Ramos (cell line): ENCODE results near the gene MYL7.

Experiments used
- in situ Hi-C: fragments of 300-500 bp; cut with MboI; formaldehyde crosslinking; loops from one replicate; pipeline ENCODE4 v1.14.3; 2022; ENCODE audit warnings: low sequenced_read_pairs; ENCODE audit not compliant: unreplicated experiment

The MYL7 gene

DNA sequence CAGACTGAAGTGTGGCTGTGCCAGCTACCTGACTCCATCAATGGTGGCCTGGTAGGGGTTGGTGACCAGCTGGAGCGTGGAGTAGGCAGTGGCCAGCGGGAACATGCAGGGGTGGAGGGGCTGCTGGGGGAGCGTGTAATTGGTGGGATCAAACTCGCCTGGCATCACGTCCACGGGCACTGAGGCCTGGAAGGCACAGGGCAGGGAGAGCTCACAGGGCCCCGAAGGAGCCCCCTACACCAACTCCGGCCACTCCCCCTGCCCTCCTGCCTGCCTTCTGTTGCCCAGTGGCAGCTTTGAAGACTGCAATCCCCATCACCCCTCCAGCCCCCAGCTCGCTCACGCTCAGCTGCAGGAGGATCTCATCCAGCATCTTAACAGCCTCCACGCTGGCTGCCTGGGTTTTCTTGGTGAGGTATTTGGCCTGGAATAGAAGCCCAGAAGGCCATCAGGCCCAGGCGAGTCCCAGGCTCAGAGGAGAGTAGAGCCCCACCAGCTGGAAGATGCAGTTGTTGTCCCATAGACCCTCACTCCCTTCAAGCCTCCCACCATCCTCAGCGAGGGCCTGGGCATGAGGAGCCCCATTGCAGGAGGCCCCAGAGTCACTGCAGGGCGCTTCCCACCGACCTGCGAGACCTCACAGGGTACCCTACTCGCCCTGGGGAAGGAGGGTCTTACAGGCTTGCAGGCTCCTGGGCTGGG is 24.9 kb downstream of the MYL7 start:
- in situ Hi-C loops: no loop called here

DNA sequence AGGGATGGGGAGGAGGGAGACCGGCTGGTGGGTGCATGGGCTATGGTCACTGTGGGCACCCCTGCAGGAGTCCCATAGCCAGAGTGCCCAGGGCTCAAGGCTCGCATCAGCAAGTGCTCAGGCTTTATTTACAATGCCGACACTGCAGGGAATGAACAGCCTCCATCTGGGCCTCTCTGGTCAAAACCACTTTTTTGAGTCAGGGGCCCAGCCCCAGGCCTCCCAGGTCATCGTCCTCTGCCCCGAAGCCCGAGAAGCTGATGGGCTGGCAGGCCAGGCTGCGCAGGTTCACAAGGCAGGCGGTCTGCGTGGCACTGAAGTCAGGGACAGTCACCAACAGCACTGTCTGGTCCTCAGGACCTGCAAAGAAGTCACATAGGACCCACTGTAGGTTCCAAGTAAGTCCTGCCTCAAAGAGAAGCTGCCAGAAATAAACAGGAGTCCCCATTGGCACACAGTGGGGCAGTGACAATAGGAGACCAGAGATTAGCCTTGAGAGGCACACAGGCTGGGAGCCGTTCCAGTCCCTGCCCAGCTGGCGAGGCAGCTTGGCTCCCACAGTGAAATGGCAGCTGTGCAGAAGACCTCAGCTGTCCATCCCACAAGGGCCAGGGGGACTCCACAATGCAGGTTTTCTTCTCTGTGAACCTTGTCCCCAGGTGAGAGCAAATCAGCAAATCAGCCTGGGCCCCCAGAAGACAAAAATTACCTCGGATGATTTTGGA is 26.4 kb downstream of the MYL7 start:
- in situ Hi-C loops: no loop called here

DNA sequence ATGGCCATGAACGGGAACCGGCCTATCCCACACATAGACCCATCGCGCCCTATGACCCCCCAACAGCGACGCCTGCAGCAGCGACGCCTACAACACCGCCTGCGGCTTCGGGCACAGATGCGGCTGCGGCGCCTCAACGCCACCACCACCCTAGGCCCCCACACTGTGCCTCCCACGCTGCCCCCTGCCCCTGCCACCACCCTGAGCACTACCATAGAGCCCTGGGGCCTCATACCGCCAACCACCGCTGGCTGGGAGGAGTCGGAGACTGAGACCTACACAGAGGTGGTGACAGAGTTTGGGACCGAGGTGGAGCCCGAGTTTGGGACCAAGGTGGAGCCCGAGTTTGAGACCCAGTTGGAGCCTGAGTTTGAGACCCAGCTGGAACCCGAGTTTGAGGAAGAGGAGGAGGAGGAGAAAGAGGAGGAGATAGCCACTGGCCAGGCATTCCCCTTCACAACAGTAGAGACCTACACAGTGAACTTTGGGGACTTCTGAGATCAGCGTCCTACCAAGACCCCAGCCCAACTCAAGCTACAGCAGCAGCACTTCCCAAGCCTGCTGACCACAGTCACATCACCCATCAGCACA is 27.3 kb downstream of the MYL7 start:
- in situ Hi-C loops: no loop called here

DNA sequence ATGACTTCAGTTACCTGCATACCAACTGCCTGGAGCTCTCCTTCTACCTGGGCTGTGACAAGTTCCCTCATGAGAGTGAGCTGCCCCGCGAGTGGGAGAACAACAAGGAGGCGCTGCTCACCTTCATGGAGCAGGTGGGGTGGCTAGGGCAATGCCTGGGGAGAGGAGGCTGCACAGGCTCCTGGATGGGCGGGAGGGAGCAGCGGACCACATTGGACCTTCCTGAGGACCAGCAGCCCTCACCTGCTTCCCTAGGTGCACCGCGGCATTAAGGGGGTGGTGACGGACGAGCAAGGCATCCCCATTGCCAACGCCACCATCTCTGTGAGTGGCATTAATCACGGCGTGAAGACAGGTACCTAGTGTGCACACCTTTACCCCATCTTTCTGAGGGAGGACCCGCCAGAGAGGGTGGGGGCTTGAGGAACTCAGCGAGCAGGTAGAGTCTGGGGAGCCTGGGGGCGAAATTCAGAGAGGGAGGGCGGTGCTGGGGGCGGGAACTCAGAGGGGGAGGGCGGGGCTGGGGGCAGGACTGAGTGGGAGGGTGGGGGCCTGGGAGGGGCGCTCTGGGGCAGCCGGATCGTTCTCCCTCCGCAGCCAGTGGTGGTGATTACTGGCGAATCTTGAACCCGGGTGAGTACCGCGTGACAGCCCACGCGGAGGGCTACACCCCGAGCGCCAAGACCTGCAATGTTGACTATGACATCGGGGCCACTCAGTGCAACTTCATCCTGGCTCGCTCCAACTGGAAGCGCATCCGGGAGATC is 28.0 kb downstream of the MYL7 start:
- in situ Hi-C loops: no loop called here

DNA sequence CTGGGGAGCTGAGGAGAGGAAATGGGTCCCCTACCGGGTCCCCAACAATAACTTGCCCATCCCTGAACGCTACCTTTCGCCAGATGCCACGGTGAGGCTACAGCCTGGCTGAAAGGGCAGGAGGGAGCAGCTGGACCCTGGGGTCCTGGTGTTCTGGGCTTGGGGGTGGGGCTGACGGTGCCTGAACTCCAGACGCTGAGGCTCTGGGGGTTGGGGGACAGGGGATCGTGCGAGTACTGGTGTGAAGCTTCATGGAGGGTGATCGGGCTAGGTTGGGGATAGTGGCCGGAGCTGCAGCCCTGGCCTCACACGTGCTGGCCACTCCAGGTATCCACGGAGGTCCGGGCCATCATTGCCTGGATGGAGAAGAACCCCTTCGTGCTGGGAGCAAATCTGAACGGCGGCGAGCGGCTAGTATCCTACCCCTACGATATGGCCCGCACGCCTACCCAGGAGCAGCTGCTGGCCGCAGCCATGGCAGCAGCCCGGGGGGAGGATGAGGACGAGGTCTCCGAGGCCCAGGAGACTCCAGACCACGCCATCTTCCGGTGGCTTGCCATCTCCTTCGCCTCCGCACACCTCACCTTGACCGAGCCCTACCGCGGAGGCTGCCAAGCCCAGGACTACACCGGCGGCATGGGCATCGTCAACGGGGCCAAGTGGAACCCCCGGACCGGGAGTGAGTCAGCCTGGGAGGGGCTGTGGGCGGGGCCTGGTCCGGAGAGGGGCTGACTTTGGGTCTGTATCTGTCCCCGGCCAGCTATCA is 28.7 kb downstream of the MYL7 start:
- in situ Hi-C loops: no loop called here

DNA sequence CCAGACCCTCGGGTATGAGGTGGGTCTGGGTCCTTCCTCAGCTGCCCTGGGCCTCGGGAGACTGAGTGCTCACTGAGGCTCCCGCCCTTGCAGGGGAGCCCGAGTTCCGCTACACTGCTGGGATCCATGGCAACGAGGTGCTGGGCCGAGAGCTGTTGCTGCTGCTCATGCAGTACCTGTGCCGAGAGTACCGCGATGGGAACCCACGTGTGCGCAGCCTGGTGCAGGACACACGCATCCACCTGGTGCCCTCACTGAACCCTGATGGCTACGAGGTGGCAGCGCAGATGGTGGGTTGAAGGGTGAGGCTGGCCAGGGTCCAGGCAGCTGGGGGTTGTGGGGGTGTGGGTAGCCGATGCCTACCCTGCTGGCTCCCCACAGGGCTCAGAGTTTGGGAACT is 29.4 kb downstream of the MYL7 start:
- in situ Hi-C loops: no loop called here

DNA sequence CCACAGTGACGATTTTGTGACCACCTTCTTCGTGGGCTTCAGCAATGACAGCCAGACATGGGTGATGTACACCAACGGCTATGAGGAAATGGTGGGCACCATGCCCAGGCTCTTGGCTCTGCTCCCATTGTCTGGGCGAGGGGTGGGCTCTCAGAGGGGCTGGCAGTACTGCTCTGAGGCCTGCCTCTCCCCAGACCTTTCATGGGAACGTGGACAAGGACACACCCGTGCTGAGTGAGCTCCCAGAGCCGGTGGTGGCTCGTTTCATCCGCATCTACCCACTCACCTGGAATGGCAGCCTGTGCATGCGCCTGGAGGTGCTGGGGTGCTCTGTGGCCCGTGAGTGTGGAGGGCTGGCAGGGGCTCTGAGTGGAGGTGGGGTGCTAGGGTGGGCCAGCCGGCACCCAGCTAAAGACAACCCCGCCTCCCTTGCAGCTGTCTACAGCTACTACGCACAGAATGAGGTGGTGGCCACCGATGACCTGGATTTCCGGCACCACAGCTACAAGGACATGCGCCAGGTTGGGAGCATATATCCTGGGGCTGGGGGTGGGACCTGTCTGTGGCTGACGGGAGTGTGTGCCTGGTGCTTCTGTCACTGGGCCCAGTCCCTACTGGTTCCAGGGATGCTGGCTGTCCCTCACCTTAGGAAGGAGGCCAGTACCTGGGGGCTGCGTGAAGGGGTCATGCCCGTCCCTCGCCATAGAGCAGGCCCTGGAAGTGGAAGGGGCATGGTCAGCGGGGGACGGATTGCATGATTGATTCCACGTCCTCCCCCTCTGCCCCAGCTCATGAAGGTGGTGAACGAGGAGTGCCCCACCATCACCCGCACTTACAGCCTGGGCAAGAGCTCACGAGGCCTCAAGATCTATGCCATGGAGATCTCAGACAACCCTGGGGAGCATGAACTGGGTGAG is 30.2 kb downstream of the MYL7 start:
- in situ Hi-C loops: no loop called here

DNA sequence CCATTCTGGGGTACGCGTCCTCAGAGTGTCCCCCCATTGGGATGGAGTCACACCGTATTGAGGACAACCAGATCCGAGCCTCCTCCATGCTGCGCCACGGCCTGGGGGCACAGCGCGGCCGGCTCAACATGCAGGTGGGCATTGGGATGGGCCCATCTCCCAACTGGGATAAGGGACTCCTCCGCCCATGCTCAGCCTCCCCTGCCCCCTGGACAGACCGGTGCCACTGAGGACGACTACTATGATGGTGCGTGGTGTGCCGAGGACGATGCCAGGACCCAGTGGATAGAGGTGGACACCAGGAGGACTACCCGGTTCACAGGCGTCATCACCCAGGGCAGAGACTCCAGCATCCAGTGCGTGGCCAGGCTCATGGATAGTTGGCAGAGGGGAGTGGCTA is 31.1 kb downstream of the MYL7 start:
- in situ Hi-C loops: no loop called here

DNA sequence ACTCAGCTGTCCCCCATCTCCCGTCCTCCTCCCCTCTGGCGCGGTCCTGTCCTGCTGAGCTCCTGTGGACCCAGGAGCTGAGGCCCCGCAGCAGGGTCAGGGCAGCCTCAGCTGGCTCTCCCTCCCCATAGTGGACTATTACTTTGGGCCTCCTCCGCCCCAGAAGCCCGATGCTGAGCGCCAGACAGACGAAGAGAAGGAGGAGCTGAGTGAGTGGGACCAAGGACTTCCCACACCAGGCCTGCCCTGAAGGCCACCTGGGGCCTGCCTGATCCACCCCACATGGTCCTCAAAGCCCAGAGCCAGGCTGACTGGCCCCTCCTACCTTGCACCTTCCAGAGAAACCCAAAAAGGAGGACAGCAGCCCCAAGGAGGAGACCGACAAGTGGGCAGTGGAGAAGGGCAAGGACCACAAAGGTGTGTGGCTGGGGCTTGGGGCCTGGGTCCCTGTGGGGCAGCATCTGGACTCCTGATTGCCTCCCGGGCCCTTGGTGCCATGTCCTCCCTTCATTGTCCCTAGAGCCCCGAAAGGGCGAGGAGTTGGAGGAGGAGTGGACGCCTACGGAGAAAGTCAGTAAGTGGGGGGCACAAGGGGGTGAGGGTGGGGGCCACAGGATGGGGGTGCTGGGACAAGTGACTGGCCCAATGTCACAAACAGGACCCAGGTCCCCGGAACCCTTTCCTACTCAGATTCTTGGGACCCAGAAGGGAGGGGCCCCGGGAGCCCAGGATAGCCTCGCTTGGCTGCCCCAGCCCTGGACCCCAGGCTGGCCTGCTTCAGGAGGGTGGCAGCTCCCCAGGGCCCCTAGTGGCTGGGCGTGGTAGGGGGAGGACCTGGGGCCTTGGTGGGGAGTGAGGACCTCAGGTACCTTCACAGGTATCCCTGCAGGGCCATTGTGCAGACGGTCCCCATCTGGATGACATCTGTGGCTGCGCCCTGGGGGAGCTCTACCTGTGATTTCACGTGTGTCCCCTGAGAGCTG is 32.1 kb downstream of the MYL7 start:
- in situ Hi-C loops: no loop called here

DNA sequence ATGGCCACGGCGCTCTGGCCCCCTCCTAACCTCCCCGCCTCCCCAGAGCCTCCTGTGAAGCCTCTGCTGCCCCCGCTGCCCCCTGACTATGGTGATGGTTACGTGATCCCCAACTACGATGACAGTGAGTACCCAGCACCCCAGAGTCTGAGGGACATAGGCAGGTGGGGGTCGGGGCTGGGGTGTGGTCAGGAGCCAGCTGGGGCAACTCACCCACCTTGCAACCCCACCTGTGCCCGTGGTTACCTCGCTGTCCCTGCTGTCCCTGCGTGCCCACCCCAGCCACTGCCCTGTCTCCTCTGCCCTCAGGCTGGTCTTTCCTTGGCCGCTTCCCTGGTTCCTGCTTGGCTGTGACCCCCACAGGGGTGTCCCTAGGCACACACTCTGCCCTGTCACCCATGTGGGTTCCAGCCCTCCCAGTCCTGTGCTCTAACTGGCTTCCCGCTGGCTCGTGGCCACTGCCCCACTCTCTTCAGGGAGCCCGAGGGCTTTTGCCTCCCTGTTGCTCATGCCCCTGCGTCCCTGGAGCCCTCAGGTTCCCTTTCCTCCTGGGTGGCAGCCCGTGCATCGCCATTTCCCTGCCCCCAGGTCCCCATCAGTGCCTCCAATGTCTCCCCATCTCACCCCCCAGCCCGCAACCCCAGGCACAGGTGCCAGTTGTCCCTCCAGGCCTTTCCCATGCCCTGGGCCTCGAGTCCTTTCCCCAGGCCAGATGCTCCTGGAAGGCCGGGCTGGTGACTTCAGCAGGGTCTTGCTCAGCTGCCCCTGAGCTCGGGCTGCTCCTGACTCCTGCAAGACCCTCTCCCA is 33.0 kb downstream of the MYL7 start:
- in situ Hi-C loops: no loop called here

DNA sequence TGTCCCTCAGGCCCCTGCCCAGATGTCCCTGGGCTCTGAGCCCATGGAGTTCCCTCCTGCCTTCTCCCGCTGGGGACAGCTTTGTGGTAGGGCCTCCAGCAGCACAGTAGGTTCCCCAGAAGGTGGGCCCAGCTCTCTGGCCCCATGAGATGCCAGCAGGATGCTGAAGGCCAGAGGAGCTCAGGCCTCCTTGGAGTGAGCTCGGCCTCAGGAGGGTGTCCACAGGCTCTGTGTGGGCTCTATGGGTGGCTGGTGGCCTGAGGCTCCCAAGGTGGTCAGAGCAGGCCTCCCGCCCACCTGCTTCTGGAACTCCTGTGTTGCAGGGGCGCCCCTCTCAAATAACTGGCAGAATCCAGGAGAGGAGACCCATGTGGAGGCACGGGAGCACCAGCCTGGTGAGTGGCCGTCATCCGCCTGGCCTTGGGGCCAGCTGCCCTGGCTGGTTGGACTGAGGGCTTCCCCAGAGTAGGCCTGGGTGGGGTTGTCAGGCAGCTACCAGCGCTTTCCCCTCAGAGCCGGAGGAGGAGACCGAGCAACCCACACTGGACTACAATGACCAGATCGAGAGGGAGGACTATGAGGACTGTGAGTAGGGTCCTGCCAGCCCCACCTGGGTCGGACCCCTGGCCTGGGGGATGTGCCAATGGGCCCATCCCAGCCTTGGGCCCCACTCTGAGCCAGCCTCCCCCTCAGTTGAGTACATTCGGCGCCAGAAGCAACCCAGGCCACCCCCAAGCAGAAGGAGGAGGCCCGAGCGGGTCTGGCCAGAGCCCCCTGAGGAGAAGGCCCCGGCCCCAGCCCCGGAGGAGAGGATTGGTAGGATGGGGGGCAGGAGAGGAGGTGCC is 33.8 kb downstream of the MYL7 start:
- in situ Hi-C loops: no loop called here

DNA sequence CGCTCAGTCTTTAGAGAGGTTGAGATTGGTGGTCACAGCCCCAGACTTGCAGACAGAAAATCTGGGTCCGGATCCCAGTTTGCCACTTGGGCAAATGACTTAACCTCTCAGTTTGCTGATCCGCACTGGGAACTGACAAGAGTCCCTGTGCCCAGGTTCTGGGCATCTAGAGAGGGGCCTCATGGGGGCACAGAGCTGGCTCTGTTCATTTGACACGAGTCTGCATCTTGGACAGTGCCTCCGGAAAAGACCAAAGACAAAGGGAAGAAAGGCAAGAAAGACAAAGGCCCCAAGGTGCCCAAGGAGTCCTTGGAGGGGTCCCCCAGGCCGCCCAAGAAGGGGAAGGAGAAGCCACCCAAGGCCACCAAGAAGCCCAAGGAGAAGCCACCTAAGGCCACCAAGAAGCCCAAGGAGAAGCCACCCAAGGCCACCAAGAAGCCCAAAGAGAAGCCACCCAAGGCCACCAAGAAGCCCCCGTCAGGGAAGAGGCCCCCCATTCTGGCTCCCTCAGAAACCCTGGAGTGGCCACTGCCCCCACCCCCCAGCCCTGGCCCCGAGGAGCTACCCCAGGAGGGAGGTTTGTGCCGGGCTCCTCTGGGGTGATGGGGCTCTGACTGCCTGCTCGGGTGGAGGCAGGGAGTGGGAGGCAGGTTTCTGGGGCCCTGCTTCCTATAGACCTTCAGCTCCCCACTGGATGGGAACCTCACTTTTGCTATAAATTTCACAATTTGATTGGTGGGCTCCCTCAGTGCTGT is 34.6 kb downstream of the MYL7 start:
- in situ Hi-C loops: no loop called here

DNA sequence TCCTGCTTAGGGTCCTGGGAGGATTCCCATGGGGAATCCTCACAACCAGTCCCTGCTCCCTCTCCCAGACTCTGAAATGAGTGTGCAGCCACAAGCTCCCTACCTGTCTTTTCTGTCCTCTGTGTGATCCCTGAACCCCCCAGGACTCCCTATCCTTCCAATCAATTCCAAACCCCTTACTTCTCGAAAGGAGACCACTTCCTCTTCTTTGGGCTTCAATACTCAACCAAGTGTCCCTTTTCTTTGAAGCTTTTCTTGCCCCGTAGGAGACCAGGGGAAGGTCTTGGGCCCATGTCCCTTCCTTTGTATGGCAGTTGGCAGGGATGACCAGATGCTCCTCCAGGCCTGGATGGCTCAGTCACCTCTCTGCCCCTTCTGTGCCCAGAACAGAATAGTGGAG is 35.3 kb downstream of the MYL7 start:
- in situ Hi-C loops: no loop called here

DNA sequence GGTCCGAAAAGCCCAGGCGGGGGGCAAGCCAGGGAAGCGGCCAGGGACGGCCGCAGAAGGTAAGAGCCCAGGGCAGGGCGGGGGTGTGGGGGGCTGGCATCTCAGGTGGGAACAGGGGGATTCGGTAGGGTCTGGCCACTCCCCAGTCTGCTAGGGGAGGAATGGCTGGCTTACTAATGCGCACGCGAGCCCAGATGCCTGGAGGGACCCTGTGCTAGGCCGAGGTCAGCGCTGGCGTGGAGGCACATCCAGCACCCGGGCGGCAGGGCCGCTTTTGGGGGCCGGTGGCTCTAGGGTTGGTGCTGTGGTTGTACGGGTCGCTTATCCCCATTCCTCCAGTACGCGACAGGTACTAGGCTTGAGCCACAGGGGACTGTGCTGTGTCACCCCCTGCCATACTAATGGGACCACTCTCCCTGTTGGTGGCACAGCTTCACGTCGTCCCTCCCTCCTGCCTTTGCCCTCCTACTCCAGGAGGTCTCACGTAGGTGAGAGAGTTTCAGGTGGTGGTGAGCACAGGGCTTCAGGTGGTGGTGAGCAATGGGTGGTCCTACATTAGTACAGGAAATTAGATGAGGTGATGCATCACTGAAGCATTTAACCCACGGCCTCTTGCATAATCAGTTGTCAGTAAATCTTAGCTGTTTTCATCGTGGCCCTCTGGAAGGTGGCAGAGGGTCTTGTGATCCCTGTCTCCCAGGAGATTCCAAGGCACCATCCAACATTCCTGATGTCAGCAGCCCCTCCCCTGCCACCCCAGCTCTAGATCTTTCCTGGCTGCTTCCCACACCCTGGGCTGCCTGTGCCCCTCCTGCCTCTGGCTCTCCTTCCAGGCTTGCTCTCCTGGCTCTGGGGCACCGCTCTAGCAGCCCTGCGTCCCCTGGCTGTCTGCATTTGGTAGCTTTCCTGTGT is 36.0 kb downstream of the MYL7 start:
- in situ Hi-C loops: no loop called here
